Liver (tissue), 9 donors: ENCODE data around the gene SCART1. TPM values are rescaled to one million over a fixed set of nuclear protein-coding genes. Genes with fewer than 3 reads are reported as not detected.

Source experiments
- DNase-seq: peaks from one replicate; pipeline ENCODE4 v3.0.0-alpha.2; 2017; ENCODE audit warnings: low spot score
- H3K27ac ChIP-seq, 2 donors: one replicate each; pipeline ENCODE4 v1.7.0; 2013; ENCODE audit warnings: inconsistent platforms in 2 of 2, low read length in 2 of 2, control low read depth in 1 of 2, low read depth in 1 of 2, mild to moderate bottlenecking in 1 of 2
- H3K27me3 ChIP-seq, 4 donors: one replicate each; pipeline versions ENCODE4 v1.6.1 to v1.7.0; 2013; ENCODE audit warnings: low read length in 3 of 4, inconsistent platforms in 1 of 4, mild to moderate bottlenecking in 1 of 4, moderate library complexity in 1 of 4; ENCODE audit not compliant: control insufficient read depth in 4 of 4, insufficient read depth in 4 of 4
- H3K36me3 ChIP-seq, 4 donors: one replicate each; pipeline versions ENCODE4 v1.6.1 to v1.7.0; 2013; ENCODE audit warnings: low read length in 3 of 4, mild to moderate bottlenecking in 3 of 4, low read depth in 1 of 4, moderate library complexity in 1 of 4; ENCODE audit not compliant: control insufficient read depth in 4 of 4, insufficient read depth in 3 of 4
- H3K4me1 ChIP-seq, 4 donors: one replicate each; pipeline versions ENCODE4 v1.6.1 to v1.7.0; 2013; ENCODE audit warnings: low read length in 3 of 4, mild to moderate bottlenecking in 3 of 4, moderate library complexity in 1 of 4; ENCODE audit not compliant: control insufficient read depth in 4 of 4, insufficient read depth in 4 of 4
- H3K4me3 ChIP-seq, 3 donors: one replicate each; pipeline versions ENCODE4 v1.6.1 to v1.7.0; 2013; ENCODE audit warnings: low read length in 3 of 3, control low read depth in 1 of 3, low read depth in 1 of 3, mild to moderate bottlenecking in 1 of 3
- H3K9ac ChIP-seq, 2 donors: one replicate each; pipeline ENCODE4 v1.7.0; 2013; ENCODE audit warnings: low read length in 2 of 2, mild to moderate bottlenecking in 2 of 2, moderate library complexity in 2 of 2, control low read depth in 1 of 2, low read depth in 1 of 2
- H3K9me3 ChIP-seq, 4 donors: one replicate each; pipeline versions ENCODE4 v1.6.1 to v1.7.0; 2013; ENCODE audit warnings: low read length in 3 of 4; ENCODE audit not compliant: control insufficient read depth in 4 of 4
- EGR1 ChIP-seq, 2 donors: IDR thresholded peaks; 2 replicates each; pipeline ENCODE4 v1.6.1; 2016 to 2018; ENCODE audit warnings: antibody characterized with exemption in 2 of 2, low read depth in 2 of 2
- FOXA1 ChIP-seq: IDR thresholded peaks from 2 replicates; pipeline ENCODE4 v1.6.1; 2016; ENCODE audit warnings: antibody characterized with exemption
- FOXA2 ChIP-seq: IDR thresholded peaks from 2 replicates; pipeline ENCODE4 v1.6.1; 2016; ENCODE audit warnings: antibody characterized with exemption
- GABPA ChIP-seq, 2 donors: IDR thresholded peaks in 1 of 2; conservative IDR thresholded peaks in 1 of 2; 2 replicates each; pipeline ENCODE4 v1.6.1; 2016; ENCODE audit warnings: antibody characterized with exemption in 2 of 2, mild to moderate bottlenecking in 1 of 2, moderate library complexity in 1 of 2
- HNF4A ChIP-seq, 2 donors: conservative IDR thresholded peaks; 2 replicates each; pipeline ENCODE4 v1.6.1; 2016; ENCODE audit warnings: antibody characterized with exemption in 2 of 2, mild to moderate bottlenecking in 2 of 2
- HNF4G ChIP-seq: IDR thresholded peaks from 2 replicates; pipeline ENCODE4 v1.6.1; 2016; ENCODE audit warnings: antibody characterized with exemption
- JUND ChIP-seq, 2 donors: IDR thresholded peaks; 2 replicates each; pipeline ENCODE4 v1.6.1; 2016; ENCODE audit warnings: antibody characterized with exemption in 2 of 2
- NR2F2 ChIP-seq: IDR thresholded peaks from 2 replicates; pipeline ENCODE4 v1.6.1; 2016; ENCODE audit warnings: antibody characterized with exemption
- RAD21 ChIP-seq, 2 donors: IDR thresholded peaks; 2 replicates each; pipeline ENCODE4 v1.6.1; 2016; ENCODE audit warnings: antibody characterized with exemption in 2 of 2, mild to moderate bottlenecking in 2 of 2
- RXRA ChIP-seq, 2 donors: IDR thresholded peaks; 2 replicates each; pipeline ENCODE4 v1.6.1; 2017 to 2018; ENCODE audit warnings: antibody characterized with exemption in 2 of 2, mild to moderate bottlenecking in 1 of 2
- SP1 ChIP-seq: IDR thresholded peaks from 2 replicates; pipeline ENCODE4 v1.6.1; 2018; ENCODE audit warnings: antibody characterized with exemption, mild to moderate bottlenecking
- TAF1 ChIP-seq: conservative IDR thresholded peaks from 2 replicates; pipeline ENCODE4 v1.6.1; 2016; ENCODE audit warnings: antibody characterized with exemption, mild to moderate bottlenecking
- YY1 ChIP-seq: IDR thresholded peaks from 2 replicates; pipeline ENCODE4 v1.6.1; 2016; ENCODE audit warnings: antibody characterized with exemption, mild to moderate bottlenecking
- WGBS: extraction: QIAGEN DNeasy Blood & Tissue Kit; methylation state at CpG from one replicate; pipeline ENCODE4 v1.1.7; 2013; 5-methylcytosine and 5-hydroxymethylcytosine counted together
- polyA plus RNA-seq, 2 donors: library from polyadenylated mRNA; stranded (reverse) in 1 of 2; unstranded in 1 of 2; fragments of 200-250 nt in 1 of 2; fragments of >200 nt in 1 of 2; fragmentation: Nextera tagmentation in 1 of 2; extraction: Ambion mirVana in 1 of 2; gene quantifications; one replicate each; pipeline versions ENCODE4 v1.2.1 to v1.2.3, GENCODE V29; 2013 to 2015
- total RNA-seq, 2 donors: library from RNA; depleted of rRNA; stranded (reverse); fragments of >200 nt; gene quantifications; one replicate each; pipeline ENCODE4 v1.2.3, GENCODE V29; 2014
- TF ChIP-seq, protein P1 (sequence below): IDR thresholded peaks from 2 replicates; pipeline ENCODE4 v1.6.1; 2016; ENCODE audit warnings: antibody characterized with exemption
- TF ChIP-seq, protein P2 (sequence below): IDR thresholded peaks from 2 replicates; pipeline ENCODE4 v1.6.1; 2016; ENCODE audit warnings: antibody characterized with exemption
- TF ChIP-seq, protein P3 (sequence below): IDR thresholded peaks from 2 replicates; pipeline ENCODE4 v1.6.1; 2016; ENCODE audit warnings: antibody characterized with exemption, mild to moderate bottlenecking
- TF ChIP-seq, protein P4 (sequence below): fragments of 150-350 bp; IDR thresholded peaks from 2 replicates; pipeline ENCODE4 v1.5.1; 2017; ENCODE audit warnings: improper control_type of control experiment, low read depth, low read length; ENCODE audit not compliant: missing input control
- TF ChIP-seq, protein P5 (sequence below): IDR thresholded peaks from 2 replicates; pipeline ENCODE4 v1.6.1; 2016; ENCODE audit warnings: antibody characterized with exemption
- donor health status: healthy.
- donor health status: healthy.
- donor health status: healthy.
- donor health status: healthy.
- donor health status: healthy.

Gene SCART1
- total and polyA plus RNA-seq, 4 donors = 0.32 to 1.1 (median 0.68) TPM

DNA sequence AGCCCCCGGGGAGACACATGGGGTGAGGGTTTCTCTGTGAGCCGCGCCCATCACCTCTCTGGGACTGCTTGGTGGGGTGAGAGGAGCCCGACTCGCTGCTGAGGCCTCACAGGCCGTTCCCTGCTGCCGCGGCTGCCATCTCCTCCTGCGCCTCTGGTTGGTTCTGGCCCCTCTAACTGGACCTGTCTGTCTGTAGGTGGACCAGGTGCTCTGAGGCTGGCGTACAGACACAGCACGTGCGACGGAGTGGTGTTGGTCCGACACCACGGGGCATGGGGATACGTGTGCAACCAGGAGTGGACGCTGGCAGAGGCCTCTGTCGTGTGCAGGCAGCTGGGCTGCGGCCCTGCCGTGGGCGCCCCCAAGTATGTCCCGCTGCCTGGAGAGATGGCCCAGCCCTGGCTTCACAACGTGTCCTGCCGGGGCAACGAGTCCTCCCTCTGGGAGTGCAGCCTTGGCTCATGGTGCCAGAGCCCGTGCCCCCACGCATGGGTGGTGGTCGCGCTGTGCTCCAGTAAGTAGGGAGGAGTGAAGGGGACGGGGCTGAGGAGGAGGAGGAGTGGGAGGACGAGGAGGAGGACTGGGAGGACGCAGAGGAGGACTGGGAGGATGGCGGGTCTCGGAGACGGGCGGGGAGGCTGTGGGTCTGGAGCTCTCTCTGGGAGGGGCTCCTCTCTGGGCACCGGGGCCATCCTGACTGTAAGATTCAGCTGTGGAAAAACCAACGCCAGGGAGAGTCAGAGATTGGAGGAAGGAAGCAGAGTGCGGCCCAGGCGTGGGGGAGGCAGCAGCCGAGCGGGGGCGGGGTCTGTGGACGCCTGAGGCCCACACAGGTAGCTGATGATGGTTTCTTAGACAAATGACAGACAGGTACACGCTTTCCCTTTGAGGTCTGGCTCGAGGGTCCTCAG lies 2.6 kb downstream of the SCART1 start:
- H3K4me1 ChIP-seq = no peaks in the 10 kb centered on the region
- DNase-seq = peak; percentile 30
- H3K27ac ChIP-seq = no peak overlapping the region
- no peaks in the 10 kb centered on the region for H3K9me3 ChIP-seq
- H3K27me3 ChIP-seq = no peaks in the 10 kb centered on the region
- no peaks in the 10 kb centered on the region for H3K36me3 ChIP-seq
- no peak overlapping the region for H3K9ac ChIP-seq
- 90% methylated on average over 46 of the region's 46 CpGs for WGBS
- no peak for TF ChIP-seq RAD21 (IDR thresholded peaks at IDR 0.05)
- TF ChIP-seq GABPA (IDR thresholded peaks at IDR 0.05 in 1 of 2, conservative IDR thresholded peaks at IDR 0.05 in 1 of 2) = no peak
- no peak for TF ChIP-seq YY1
- TF ChIP-seq, protein P1, sequence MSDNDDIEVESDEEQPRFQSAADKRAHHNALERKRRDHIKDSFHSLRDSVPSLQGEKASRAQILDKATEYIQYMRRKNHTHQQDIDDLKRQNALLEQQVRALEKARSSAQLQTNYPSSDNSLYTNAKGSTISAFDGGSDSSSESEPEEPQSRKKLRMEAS = no peak
- no peak overlapping the region for H3K4me3 ChIP-seq

DNA sequence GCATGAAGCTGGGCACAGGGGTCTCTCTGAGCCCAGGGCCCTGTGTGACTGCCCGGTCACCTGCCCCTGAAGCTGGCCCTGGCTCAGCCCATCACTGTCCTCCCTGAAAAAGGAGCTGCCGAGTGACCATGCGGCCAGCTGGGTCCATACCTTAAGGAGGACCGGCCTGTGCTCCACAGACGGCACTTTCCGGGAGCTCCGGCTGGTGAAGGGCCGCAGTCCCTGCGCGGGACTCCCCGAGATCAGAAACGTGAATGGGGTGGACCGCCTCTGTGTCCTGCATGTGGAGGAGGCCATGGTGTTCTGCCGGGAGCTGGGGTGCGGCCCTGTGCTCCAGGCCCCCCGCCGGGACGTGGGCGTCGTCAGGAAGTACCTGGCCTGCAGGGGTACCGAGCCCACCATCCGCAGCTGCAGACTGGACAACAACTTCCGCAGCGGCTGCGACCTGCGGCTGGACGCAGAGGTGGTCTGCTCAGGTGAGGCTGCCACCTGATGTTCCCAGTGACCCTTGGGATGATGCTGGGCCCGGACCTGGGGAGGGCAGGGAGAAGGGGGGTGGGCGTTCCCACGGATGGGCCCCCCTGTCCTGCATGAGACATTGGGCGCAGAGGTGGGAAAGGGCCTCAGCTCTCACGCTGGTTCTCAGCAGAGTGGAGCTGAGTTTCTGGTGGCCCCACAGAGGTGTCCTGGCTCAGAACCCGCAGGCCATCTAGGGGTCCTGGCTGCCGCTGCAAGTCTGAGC lies 3.5 kb downstream of the SCART1 start:
- WGBS = 93% methylated on average over 34 of the region's 34 CpGs

More for the DNA sequence above, 3.5 kb downstream of the SCART1 start:
- no peaks in the 10 kb centered on the region for H3K36me3 ChIP-seq
- H3K27ac ChIP-seq = no peak overlapping the region
- H3K9ac ChIP-seq = no peak overlapping the region
- no peaks in the 10 kb centered on the region for H3K4me1 ChIP-seq
- no peaks in the 10 kb centered on the region for H3K9me3 ChIP-seq
- TF ChIP-seq, protein P2, sequence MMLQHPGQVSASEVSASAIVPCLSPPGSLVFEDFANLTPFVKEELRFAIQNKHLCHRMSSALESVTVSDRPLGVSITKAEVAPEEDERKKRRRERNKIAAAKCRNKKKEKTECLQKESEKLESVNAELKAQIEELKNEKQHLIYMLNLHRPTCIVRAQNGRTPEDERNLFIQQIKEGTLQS = no peak
- TF ChIP-seq GABPA (IDR thresholded peaks at IDR 0.05 in 1 of 2, conservative IDR thresholded peaks at IDR 0.05 in 1 of 2) (no peak), NR2F2 (no peak), RXRA (IDR thresholded peaks at IDR 0.05) (no peak), EGR1 (IDR thresholded peaks at IDR 0.05; ENCODE audit: low read depth in 2 of 2) (no peak), JUND (IDR thresholded peaks at IDR 0.05) (no peak), FOXA1 (no peak), HNF4A (conservative IDR thresholded peaks at IDR 0.05) (no peak), SP1 (no peak), RAD21 (IDR thresholded peaks at IDR 0.05) (no peak), YY1 (no peak), TAF1 (no peak), FOXA2 (no peak), HNF4G (no peak)
- TF ChIP-seq, protein P3, sequence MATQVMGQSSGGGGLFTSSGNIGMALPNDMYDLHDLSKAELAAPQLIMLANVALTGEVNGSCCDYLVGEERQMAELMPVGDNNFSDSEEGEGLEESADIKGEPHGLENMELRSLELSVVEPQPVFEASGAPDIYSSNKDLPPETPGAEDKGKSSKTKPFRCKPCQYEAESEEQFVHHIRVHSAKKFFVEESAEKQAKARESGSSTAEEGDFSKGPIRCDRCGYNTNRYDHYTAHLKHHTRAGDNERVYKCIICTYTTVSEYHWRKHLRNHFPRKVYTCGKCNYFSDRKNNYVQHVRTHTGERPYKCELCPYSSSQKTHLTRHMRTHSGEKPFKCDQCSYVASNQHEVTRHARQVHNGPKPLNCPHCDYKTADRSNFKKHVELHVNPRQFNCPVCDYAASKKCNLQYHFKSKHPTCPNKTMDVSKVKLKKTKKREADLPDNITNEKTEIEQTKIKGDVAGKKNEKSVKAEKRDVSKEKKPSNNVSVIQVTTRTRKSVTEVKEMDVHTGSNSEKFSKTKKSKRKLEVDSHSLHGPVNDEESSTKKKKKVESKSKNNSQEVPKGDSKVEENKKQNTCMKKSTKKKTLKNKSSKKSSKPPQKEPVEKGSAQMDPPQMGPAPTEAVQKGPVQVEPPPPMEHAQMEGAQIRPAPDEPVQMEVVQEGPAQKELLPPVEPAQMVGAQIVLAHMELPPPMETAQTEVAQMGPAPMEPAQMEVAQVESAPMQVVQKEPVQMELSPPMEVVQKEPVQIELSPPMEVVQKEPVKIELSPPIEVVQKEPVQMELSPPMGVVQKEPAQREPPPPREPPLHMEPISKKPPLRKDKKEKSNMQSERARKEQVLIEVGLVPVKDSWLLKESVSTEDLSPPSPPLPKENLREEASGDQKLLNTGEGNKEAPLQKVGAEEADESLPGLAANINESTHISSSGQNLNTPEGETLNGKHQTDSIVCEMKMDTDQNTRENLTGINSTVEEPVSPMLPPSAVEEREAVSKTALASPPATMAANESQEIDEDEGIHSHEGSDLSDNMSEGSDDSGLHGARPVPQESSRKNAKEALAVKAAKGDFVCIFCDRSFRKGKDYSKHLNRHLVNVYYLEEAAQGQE = no peak
- TF ChIP-seq, protein P4, sequence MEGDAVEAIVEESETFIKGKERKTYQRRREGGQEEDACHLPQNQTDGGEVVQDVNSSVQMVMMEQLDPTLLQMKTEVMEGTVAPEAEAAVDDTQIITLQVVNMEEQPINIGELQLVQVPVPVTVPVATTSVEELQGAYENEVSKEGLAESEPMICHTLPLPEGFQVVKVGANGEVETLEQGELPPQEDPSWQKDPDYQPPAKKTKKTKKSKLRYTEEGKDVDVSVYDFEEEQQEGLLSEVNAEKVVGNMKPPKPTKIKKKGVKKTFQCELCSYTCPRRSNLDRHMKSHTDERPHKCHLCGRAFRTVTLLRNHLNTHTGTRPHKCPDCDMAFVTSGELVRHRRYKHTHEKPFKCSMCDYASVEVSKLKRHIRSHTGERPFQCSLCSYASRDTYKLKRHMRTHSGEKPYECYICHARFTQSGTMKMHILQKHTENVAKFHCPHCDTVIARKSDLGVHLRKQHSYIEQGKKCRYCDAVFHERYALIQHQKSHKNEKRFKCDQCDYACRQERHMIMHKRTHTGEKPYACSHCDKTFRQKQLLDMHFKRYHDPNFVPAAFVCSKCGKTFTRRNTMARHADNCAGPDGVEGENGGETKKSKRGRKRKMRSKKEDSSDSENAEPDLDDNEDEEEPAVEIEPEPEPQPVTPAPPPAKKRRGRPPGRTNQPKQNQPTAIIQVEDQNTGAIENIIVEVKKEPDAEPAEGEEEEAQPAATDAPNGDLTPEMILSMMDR = no peak
- TF ChIP-seq, protein P1 = no peak
- TF ChIP-seq, protein P5, sequence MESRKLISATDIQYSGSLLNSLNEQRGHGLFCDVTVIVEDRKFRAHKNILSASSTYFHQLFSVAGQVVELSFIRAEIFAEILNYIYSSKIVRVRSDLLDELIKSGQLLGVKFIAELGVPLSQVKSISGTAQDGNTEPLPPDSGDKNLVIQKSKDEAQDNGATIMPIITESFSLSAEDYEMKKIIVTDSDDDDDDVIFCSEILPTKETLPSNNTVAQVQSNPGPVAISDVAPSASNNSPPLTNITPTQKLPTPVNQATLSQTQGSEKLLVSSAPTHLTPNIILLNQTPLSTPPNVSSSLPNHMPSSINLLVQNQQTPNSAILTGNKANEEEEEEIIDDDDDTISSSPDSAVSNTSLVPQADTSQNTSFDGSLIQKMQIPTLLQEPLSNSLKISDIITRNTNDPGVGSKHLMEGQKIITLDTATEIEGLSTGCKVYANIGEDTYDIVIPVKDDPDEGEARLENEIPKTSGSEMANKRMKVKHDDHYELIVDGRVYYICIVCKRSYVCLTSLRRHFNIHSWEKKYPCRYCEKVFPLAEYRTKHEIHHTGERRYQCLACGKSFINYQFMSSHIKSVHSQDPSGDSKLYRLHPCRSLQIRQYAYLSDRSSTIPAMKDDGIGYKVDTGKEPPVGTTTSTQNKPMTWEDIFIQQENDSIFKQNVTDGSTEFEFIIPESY = no peak
- H3K4me3 ChIP-seq = no peak overlapping the region
- no peak for DNase-seq
- no peaks in the 10 kb centered on the region for H3K27me3 ChIP-seq
